ENCODE results near the gene DISP3.

DISP3 gene

DNA sequence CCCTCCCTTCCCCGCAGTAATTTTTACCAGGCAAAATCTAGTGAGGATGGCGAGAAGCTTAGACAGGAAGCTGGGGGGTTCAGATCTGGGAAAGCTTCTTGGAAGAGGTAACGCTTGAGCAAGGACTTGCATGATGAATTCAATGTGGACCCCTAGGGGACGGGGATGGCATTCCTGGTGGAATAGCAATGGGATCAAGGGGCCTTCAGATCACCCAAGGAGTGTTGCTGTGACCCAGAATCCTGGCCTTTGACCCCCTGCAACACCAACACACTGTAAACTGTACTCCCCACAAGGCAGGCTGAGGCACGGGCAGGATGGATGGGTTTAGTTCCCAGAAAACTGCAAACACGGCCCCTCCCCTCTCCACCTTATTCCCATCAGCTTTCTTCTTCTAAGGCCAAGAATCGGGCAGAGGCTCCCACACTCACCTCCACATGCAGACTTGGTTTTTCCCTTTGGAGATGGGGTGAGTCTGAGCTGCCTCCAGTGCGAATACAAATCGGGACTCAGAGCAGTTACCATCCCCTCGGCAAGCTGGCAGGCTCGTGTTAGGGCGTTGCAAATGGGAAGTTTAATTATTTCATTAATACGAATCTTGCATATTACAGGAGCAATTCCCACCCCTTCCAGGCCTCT is 20.1 kb downstream of the DISP3 start:
- no peak overlapping the region for H3K4me3 ChIP-seq (ENCODE audit: low read depth, low read length)
- H3K4me1 ChIP-seq = no peaks in the 10 kb centered on the region
- no peak overlapping the region for H3K9ac ChIP-seq
- H3K27ac ChIP-seq = no peak overlapping the region
- H3K9me3 ChIP-seq (ENCODE audit: control insufficient read depth, low read length) = no peaks in the 10 kb centered on the region
- no peak overlapping the region for H2AFZ ChIP-seq
- H3K4me2 ChIP-seq (ENCODE audit: low read length) = no peak overlapping the region
- H3K79me2 ChIP-seq = no peaks in the 10 kb centered on the region
- no peaks in the 10 kb centered on the region for H3K36me3 ChIP-seq (ENCODE audit: control insufficient read depth, insufficient read depth, low read length)
- TF ChIP-seq, protein P1, sequence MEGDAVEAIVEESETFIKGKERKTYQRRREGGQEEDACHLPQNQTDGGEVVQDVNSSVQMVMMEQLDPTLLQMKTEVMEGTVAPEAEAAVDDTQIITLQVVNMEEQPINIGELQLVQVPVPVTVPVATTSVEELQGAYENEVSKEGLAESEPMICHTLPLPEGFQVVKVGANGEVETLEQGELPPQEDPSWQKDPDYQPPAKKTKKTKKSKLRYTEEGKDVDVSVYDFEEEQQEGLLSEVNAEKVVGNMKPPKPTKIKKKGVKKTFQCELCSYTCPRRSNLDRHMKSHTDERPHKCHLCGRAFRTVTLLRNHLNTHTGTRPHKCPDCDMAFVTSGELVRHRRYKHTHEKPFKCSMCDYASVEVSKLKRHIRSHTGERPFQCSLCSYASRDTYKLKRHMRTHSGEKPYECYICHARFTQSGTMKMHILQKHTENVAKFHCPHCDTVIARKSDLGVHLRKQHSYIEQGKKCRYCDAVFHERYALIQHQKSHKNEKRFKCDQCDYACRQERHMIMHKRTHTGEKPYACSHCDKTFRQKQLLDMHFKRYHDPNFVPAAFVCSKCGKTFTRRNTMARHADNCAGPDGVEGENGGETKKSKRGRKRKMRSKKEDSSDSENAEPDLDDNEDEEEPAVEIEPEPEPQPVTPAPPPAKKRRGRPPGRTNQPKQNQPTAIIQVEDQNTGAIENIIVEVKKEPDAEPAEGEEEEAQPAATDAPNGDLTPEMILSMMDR (IDR thresholded peaks at IDR 0.05) = no peak
- H3K27me3 ChIP-seq (ENCODE audit: control insufficient read depth, insufficient read depth, low read length) = peaks cover 3% of the 10 kb centered on the region

DNA sequence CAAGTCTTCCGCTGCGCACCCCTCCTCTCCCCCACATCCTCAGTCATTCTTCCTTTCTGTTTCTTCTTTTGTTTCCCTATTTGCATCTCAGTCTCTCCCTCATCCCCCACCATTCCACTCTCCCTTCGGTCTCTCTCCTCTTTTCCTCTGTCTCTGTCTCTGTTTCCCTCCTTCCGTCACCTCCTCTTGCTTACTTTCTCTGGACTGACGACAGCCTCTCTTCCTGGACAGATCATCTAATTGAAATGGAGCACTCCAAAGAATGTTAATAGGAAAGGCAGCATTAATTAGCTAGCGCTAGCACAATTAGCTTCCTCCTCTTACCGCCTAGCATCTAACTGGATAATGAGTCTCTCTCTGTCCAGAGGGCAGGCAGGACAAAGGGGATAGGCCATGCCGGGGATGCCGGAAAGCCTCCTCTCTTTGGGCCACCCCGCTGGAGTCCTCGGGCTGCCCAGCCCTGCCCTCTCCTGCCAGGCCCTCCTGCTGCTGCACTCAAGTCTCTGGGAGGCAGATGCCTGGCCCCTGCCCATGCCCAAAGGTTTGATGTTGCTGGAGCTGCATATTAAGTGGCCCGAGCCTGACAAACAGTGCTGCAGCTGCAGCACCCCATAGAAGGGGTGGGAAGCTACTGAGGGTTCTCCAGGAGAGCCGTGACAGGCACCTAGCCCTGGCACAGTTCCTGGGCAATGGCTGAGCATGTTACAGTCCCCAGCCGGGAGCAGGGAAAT is 20.8 kb downstream of the DISP3 start:
- Histone ChIP-seq H3K27ac (no peak overlapping the region), H3K9me3 (ENCODE audit: control insufficient read depth, low read length) (no peaks in the 10 kb centered on the region), H3K9ac (no peak overlapping the region), H3K4me1 (no peaks in the 10 kb centered on the region), H2AFZ (no peak overlapping the region), H3K4me3 (ENCODE audit: low read depth, low read length) (no peak overlapping the region), H3K36me3 (ENCODE audit: control insufficient read depth, insufficient read depth, low read length) (no peaks in the 10 kb centered on the region), H3K79me2 (no peaks in the 10 kb centered on the region), H3K4me2 (ENCODE audit: low read length) (no peak overlapping the region), H3K27me3 (ENCODE audit: control insufficient read depth, insufficient read depth, low read length) (peaks cover 3% of the 10 kb centered on the region)
- TF ChIP-seq, protein P1 (IDR thresholded peaks at IDR 0.05) = no peak

DNA sequence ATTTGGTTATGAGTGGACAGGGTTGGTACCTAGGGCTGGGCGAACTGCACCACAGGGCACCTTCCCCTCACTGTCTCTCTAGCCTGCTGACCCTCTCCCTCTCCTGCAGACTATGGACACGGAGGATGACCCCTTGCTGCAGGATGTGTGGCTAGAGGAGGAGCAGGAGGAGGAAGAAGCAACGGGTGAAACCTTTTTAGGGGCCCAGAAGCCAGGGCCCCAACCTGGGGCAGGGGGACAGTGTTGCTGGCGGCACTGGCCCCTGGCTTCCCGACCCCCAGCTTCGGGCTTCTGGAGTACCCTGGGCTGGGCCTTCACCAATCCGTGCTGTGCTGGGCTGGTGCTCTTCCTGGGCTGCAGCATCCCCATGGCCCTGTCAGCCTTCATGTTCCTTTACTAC is 21.9 kb downstream of the DISP3 start:
- Histone ChIP-seq H2AFZ (no peak overlapping the region), H3K9ac (no peak overlapping the region), H3K9me3 (ENCODE audit: control insufficient read depth, low read length) (no peaks in the 10 kb centered on the region), H3K4me2 (ENCODE audit: low read length) (no peak overlapping the region), H3K79me2 (no peaks in the 10 kb centered on the region), H3K27ac (no peak overlapping the region), H3K27me3 (ENCODE audit: control insufficient read depth, insufficient read depth, low read length) (peaks cover 3% of the 10 kb centered on the region), H3K36me3 (ENCODE audit: control insufficient read depth, insufficient read depth, low read length) (no peaks in the 10 kb centered on the region), H3K4me1 (no peaks in the 10 kb centered on the region), H3K4me3 (ENCODE audit: low read depth, low read length) (no peak overlapping the region)
- TF ChIP-seq, protein P1 (IDR thresholded peaks at IDR 0.05) = no peak

DNA sequence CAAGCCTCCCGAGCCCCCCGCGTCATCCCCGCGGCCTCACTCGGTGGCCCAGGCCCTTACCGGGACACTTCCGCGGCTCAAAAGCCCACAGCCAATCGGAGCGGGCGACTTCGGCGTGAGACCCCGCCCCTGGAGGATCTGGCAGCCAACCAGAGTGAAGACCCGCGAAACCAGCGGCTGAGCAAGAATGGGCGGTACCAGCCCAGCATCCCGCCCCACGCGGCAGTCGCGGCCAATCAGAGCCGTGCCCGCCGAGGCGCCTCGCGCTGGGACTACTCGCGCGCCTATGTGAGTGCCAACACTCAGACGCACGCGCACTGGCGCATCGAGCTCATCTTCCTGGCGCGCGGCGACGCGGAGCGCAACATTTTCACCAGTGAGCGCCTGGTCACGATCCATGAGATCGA is 22.5 kb downstream of the DISP3 start:
- TF ChIP-seq, protein P1 (IDR thresholded peaks at IDR 0.05) = no peak
- Histone ChIP-seq H3K27ac (no peak overlapping the region), H3K4me1 (no peaks in the 10 kb centered on the region), H3K27me3 (ENCODE audit: control insufficient read depth, insufficient read depth, low read length) (peaks cover 3% of the 10 kb centered on the region), H3K9ac (no peak overlapping the region), H3K36me3 (ENCODE audit: control insufficient read depth, insufficient read depth, low read length) (no peaks in the 10 kb centered on the region), H3K4me2 (ENCODE audit: low read length) (no peak overlapping the region), H3K4me3 (ENCODE audit: low read depth, low read length) (no peak overlapping the region), H3K9me3 (ENCODE audit: control insufficient read depth, low read length) (no peaks in the 10 kb centered on the region), H2AFZ (no peak overlapping the region), H3K79me2 (no peaks in the 10 kb centered on the region)

All from parathyroid adenoma (tissue), 2 donors.